Activated CD4-positive, alpha-beta T cell treated with anti-CD3 and anti-CD28 coated beads, Interleukin-2, amount 50 U/mL, for 24 hours (primary cell): ENCODE measurements around the gene SRGAP2B.
"Not testable (repeated sequence)": the region's sequence is repeated elsewhere in the genome, so short reads cannot be mapped to it uniquely, and the experiment has no call there.

Experiments
- DNase-seq, 2 donors: peaks; one replicate each; pipeline ENCODE4 v3.0.0-alpha.2; 2020; ENCODE audit warnings: low read depth in 1 of 2, low spot score in 1 of 2

The SRGAP2B gene

DNA sequence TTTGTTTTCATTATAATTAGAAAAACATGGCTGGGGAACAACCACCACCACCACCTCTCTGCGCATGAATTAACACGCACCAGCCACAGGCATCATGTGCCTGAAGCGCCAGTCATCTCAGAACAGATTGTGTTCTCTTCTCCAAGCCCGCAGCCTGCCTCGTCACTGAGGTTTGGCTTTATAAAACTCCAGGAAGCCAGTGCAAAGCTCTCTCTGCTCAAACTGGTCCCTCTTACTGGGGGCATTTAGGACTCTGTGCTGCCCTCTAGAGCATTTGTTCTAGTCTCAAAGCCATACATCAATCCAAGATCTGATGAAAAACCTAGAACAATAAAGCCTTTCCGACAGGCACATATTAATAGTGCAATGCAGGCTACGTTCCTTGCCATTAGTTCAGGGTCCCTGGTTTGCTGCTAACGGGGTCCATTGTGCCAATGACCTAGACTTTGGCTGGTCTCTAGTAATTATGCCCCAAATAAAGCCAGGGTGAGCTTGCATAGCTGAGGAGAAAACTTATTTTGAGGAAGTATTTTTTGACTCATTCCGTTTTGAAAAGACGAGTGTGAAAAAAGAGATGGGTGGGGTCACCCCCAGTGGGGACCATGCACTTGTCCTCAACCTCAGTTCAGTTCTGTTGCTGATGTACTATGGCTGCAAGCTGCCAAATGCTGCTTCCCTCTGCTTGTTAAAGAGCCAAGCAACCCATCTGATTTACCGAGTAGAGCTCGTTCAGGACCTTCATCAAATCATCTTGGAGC lies 181.0 kb downstream of the SRGAP2B start:
- DNase-seq: not testable (repeated sequence)

DNA sequence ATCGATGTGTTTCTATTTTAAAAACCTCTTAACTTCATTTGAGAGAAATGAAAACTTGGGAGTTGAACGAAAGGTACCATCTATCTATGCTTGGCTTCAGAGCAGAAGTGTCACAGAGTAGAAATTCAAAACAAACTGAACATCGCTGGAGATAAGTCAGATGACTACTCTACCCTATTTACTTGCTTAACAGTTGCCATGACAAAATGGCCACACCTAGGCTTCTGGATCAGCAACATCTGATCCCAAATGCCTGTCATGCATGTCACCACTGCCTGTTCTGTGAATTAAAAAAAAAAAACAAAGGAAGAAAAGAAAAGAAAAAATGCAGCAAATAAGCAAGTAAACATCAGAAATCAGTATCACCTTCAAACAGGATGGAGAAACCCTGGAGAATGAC lies 181.7 kb downstream of the SRGAP2B start:
- DNase-seq: not testable (repeated sequence)

DNA sequence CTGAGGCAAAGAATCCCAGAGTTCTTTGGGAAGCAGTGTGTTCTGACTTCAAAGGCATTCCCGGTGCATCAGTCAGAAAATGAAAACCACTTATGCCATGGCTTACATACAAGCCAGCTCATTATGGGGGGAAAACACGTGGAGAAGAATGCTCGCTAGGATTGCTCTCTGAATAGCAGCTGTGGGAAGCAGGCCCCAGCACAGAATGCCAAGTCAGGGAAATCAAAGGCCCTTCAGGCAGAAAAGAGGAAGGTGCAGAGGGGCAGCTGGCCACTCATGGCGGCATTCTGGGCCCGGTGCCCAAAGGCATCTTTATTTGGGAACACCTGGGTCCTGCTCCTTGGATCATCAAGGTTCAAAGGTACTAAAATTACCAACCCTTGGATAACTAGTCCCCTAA lies 184.4 kb downstream of the SRGAP2B start:
- DNase-seq: not testable (repeated sequence)

DNA sequence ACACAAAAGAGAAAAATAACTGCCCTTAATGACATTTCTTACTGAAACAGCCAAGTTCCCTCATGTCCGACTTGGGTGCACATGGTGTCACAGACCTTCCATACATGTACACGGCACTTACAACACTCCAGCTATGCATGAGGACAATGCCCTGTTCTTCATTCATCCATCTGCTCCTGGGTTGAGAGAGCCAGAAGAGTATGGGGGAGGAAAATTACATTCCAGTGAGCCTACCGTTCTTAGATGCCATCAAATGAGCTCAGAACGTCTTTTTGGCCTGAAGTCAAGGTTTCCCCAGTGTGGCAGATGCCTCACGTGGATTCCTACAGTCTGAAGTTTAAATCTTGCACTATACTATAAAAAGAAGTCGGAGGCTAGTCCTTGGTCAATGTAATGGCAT lies 194.3 kb downstream of the SRGAP2B start:
- DNase-seq: not testable (repeated sequence)

DNA sequence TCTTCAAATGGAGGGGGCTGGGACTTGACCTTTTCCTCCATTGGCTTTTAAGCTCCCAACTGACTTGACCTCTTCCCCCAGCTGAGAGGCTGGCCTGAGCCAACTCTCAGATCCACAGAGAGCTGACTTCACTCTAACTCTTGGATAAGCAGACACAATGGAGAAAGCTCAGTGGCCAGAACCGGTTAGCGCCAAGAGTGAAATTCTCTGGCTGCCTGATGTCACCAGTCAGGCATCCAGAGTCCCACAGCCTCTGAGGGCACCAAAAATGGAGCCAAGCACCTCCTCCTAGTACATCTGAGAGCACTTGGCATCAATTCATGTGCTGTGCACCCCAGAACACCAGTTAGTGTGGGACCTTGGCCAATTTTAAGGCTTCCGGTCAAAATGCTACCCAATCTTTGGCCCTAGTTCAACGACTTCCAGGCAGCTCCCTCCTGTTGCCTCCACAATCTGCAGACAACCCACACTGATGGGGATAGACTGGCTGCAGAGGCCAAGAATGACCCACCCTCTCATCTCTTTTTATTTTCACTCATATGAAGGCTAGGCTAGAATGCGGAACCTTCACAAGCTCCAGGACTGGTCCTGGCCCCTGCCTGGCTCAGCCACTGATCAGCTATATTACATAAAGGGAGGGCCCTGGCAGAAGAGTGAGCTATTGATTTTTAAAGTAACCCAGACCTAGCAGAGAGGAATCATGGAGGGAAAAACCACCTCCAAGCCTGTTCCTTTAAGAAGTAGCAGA lies 200.5 kb downstream of the SRGAP2B start:
- DNase-seq: not testable (repeated sequence)

DNA sequence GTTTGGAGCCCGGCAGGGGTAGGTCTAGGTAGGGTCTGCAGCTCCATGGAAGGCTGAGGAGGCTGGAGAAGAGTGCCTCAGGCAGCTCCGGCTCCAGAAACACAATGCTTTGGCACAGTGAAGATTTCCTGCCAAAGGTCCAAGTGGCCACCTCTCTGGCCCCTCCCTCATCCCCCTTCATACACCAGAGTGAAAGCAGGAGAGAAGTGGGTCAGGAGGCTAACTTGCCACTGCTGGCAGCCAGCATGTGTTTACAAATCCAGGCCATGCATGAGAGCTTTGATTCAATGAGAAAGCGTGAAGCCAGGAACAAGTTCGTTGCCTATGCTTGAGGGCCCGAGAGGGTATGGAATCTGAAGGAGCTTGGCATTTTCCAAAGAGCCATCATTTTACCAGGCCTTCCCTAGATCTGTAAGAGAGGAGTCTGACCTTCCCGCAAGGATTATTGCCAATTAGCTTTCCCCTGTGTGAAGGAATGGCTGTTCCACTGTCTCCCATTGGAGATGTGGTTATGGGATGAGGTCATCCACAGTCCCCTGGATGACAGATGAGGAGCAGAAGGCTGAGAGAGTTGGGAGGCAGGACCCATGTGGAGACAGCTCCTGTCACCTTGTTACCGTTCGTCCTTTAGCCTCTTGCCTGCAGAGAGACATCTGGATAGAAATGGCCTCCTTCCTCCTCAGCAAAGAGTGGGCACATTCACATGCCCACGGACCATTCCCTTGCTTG lies 201.3 kb downstream of the SRGAP2B start:
- not testable (repeated sequence) for DNase-seq

DNA sequence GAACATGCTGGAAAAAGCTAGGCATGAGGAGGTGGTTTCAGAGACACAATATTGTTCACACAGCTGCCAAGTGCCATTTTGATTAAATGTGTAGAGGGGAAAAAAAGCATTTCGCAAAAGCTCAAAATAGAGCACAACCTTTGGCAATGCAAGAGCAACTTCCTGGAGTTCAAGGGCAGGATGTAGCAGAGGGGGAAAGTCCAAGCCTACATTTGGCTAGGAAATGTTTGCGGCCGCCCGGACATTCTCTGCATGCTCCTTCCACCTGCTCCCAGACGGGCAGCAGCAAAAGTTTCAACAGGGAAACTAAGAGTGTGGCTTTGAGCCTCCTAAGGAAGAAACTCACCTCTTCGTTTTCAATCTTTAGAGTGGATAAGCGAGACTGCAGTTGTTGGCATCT lies 202.1 kb downstream of the SRGAP2B start:
- DNase-seq: not testable (repeated sequence)

DNA sequence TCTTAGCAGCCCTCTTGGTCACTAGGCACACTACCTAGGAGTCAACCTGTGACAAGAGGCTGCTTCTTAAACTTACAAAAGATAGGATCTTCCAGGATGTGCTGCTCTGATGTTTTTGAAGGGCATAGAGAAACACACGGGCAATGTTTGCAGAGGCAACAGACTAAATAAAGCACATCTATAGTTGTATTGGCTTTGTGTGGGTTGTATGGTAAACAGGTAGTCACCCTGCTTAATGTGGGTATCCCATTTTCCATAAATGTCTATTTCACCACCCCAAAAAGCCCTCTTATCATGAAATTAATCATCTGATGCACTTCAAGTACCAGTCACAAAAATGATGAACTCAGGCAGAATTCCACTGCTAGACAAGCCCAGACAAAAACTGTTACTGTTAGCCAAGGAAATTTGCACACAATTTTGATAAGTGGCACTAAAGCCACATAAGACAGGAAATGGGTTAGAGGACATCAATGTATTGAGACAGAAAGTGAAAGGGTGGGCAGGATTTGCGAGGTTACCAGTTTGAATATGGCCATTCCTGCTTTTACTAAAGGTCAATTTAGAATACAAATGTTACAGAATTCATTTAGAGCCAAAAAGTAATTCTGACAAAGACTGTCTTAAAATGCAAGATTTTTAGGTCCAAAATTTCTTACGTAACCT lies 205.5 kb downstream of the SRGAP2B start:
- not testable (repeated sequence) for DNase-seq

DNA sequence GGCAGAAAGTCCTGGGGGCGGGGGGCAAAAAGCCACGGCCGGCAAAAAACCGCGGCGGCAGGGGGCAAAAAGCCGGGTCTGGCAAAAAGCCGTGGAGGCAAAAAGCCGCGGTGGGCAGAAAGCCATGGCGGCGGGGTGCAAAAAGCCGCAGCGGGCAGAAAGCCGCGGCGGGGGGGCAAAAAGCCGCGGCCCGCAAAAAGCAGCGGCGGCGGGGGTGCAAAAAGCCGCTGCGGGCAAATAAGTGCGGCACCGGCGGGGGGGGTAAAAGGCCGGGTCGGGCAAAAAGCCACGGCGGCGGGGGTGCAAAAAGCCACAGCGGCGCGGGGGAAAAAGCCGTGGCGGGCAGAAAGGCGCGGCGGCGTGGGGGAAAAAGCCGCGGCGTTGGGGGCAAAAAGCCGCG lies 212.1 kb downstream of the SRGAP2B start:
- DNase-seq: peak in 1 of 2 donors; percentile 2

DNA sequence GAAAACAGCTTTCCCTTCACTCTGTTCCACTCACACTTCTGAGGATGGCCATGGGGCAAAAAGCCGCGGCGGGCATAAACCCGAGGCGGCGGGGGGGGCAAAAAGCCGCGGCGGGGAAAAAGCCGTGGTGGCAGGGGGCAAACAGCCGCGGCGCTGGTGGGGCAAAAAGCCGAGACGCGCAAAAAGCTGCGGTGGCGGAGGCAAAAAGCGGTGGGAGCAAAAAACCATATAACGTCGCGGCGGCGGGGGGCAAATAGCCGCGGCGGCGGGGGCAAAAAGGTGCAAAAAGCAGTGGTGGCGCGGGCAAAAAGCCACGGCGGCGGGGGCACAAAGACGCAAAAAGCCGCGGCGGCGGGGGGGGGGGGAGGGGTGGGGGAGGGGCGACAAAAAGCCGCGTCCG lies 212.8 kb downstream of the SRGAP2B start:
- not testable (repeated sequence) for DNase-seq

DNA sequence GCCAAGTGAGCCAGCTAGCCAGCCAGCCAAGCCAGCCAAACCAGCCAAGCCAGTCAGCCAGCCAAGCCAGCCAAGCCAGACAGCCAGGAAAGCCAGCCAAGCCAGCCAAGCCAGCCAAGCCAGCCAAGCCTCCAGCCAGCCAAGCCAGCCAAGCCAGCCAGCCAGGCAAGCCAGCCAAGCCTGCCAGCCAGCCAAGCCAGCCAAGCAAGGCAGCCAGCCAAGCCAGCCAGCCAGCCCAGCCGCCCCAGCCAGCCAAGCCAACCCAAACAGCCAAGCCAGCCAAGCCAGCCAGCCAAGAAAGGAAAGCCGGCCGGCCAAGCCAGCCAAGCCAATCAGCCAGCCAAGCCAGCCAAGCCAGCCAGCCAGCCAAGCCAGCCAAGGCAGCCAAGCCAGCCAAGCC lies 236.5 kb downstream of the SRGAP2B start:
- not testable (repeated sequence) for DNase-seq
